Stimulated activated CD4-positive, alpha-beta T cell treated with anti-CD3 and anti-CD28 coated beads, Interleukin-15, amount 100 ng/mL, for 1 hour (primary cell): ENCODE measurements around the gene KRTAP3-3.
"Not testable (repeated sequence)": the region's sequence is repeated elsewhere in the genome, so short reads cannot be mapped to it uniquely, and the experiment has no call there.

Source experiments
- DNase-seq, 2 donors: peaks; one replicate each; pipeline ENCODE4 v3.0.0-alpha.2; 2020; ENCODE audit warnings: low read depth in 1 of 2, low spot score in 1 of 2

The KRTAP3-3 gene

DNA sequence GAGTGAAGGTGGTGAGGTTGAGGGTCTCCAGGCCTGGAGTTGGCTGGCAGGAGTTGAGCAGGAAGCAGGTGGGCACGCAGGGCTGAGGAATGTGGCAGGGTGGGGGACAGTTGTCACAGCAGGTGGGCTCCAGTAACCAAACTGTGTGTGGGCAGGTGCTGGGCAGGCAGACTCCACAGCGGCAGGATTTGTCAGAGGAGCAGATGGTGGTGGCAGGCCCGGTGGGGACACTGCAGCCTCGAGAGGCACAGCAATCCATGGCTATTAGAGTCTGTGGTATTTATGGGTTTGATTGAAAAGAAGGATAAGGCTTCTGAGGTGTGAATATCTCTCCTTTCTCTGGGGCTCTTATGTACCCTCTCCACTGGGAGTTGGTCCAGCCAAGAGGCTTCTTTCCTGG is at the start of gene KRTAP3-3:
Gene KRTAP3-3, minus strand, starts transcription at position 326 of the 400 bp plus-strand sequence. Its CDS starts 67 bp downstream, at position 259.
- no peak for DNase-seq

DNA sequence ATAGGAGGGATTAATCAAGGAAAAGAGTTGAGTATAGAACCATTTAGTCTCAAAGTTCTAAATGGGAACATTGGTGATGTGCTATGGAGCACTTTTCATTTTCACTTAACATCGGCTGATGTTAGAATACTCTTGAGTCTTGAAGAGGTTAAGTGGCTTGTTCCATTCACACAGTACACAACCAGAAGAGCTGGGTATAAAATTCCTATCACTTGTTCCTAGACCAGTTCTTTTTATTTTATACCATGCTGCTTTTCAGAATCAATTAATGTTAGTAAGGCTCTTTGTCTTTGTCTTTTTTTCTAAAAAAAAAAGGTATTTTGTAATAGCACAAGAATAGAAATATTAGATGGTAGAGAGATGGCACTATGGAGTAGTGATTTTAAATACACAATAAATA is 49.0 kb upstream of the KRTAP3-3 start:
- DNase-seq: no peak

DNA sequence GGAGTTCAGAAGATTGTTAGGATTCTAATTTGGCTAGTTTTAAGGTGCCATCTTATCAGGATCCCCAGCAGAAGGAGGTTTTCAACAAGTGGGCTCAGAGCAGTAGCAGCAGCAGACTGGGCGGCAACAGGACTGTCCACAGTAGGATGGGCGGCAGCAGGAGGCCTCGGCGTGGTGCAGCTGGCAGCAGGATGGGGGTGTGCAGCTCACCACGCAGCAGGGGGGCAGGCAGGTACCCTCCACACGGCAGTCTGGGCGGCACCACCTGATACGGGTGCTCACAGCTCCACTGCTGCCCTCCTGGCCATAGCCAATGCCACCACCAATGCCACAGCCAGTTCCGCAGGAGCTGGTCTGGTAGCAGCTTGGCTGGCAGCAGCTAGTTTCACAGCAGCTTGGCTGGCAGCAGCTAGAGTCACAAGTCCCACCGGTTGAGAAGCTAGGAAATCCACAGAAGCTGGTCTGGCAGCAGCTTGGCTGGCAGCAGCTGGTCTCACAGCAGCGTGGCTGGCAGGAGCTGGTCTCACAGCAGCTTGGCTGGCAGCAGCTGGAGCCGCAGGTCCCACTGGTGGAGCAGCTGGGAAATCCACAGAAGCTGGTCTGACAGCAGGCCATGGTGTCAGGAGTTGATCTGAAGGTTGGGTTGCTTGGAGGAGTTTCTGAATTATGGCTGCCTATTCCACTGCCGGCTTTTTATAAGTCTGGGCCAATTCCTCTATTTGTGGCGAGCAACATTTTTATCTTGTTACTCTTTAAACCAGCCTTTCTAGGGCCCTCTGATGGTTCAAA is 47.0 kb upstream of the KRTAP3-3 start, which contains the start of gene KRTAP1-1:
Gene KRTAP1-1, minus strand, starts transcription at position 668 of the 789 bp plus-strand sequence. Its CDS starts 53 bp downstream, at position 615.
- not testable (repeated sequence) for DNase-seq

GRCh38 chr17:41037853-41038350 is 43.9 kb upstream of the KRTAP3-3 start:
- DNase-seq: no peak

DNA sequence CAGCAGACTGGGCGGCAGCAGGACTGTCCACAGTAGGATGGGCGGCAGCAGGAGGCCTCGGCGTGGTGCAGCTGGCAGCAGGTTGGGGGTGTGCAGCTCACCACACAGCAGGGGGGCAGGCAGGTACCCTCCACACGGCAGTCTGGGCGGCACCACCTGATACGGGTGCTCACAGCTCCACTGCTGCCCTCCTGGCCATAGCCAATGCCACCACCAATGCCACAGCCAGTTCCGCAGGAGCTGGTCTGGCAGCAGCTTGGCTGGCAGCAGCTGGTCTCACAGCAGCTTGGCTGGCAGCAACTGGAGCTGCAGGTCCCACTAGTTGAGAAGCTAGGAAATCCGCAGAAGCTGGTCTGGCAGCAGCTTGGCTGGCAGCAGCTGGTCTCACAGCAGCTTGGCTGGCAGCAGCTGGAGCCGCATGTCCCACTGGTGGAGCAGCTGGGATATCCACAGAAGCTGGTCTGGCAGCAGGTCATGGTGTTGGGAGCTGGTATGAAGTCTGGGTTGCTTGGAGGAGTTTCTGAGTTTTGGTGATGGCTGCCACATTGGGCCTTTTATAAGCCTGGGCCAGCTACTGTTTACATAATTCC is 40.5 kb upstream of the KRTAP3-3 start, which contains the start of gene KRTAP1-3:
Gene KRTAP1-3, minus strand, starts transcription at position 529 of the 590 bp plus-strand sequence. Its CDS starts 53 bp downstream, at position 476.
- DNase-seq: not testable (repeated sequence)

GRCh38 chr17:41029633-41030245 is 35.8 kb upstream of the KRTAP3-3 start, which contains the start of gene KRTAP1-4:
KRTAP1-4 (minus strand) TSS chr17:41030195; CDS start chr17:41030078, 117 bp downstream.
- no peak for DNase-seq

- DNase-seq: no peak
Observed at GRCh38 chr17:41026715-41027471, 32.9 kb upstream of the KRTAP3-3 start, which contains the start of gene KRTAP1-5. KRTAP1-5 (minus strand) TSS chr17:41027208; CDS start chr17:41027155, 53 bp downstream.

- DNase-seq: no peak
Observed at GRCh38 chr17:41024697-41025096, 30.7 kb upstream of the KRTAP3-3 start.

GRCh38 chr17:41020336-41020735 is 26.4 kb upstream of the KRTAP3-3 start:
- DNase-seq: no peak

DNA sequence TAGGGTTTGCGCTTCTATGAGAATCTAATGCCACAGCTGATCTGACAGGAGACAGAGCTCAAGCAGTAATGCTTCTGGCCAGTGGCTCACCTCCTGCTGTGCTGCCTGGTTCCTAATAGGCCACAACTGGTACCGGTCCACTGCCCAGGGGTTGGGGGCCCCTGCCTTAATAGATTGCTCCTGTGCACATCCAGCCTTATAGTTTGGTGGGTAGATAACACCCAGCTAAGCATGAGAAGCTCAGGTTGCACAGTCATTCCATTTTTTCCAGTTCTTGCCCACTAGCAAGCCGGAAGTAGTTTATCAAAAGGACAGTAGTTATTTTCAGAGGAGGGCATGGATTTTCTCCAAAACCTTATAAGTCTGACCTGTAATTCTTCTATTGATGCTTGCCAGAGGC is 25.5 kb upstream of the KRTAP3-3 start:
- DNase-seq: no peak

DNA sequence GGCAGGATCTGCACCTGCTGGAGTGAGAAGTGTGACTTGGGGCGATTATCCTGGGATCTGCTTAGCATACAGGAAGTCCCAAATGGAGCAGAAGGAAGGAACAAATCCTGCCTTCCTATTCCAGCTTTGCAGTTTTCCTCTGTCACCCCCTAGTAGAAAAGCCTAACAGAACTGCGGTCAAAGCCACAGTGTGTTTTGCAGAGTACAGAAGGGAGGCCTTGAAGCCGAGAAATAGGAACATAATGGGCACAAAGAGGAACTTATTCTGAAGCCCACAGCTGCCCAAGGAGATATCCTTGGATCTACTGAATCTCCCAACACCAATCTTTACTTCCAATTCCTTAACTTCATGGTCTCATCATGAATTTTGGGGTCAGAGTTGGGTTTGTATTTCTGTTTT is 24.6 kb upstream of the KRTAP3-3 start:
- no peak for DNase-seq

GRCh38 chr17:41016578-41017215 is 22.7 kb upstream of the KRTAP3-3 start:
- DNase-seq: no peak

GRCh38 chr17:41015454-41015853 is 21.5 kb upstream of the KRTAP3-3 start:
- DNase-seq: no peak

DNA sequence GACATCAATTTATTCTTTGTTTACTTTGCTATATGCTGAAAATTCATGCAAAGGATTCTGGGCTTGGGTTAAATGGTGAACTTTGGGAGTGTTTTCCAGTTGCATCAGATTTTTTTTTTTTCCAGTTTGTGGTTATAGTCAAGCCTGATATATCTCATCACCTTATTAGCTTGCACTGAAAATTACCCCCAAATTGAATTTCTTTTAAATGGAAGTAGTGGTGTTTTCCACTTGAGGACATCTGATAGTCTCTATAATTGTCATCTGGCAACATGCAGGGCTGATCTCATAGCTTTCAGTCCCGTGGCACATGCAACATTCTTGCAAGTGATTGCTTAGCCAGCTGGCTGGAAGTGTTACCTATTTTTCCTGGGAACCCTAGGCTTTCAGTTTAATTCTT is 19.6 kb upstream of the KRTAP3-3 start:
- DNase-seq: no peak

DNA sequence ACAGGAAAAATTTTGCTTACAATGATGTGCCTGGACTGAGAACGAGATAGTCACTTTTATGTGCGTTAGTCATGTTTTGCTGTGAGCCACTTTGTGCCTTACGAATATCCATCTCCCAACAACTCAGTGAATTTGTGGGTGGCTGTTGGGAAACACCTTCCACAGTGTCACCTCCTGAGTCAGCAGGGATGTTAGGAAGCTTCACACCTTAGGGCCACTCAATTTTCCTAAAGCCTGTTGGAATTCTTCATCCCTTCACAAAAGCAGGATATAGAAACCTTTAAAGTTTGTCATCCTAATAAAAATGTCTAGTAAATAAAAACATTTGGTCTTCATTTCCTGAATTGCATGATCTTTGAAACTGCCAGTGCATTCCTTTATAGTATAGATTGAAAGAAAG is 19.2 kb upstream of the KRTAP3-3 start:
- no peak for DNase-seq

- DNase-seq: no peak
Observed at GRCh38 chr17:41012326-41013120, 18.6 kb upstream of the KRTAP3-3 start.

DNA sequence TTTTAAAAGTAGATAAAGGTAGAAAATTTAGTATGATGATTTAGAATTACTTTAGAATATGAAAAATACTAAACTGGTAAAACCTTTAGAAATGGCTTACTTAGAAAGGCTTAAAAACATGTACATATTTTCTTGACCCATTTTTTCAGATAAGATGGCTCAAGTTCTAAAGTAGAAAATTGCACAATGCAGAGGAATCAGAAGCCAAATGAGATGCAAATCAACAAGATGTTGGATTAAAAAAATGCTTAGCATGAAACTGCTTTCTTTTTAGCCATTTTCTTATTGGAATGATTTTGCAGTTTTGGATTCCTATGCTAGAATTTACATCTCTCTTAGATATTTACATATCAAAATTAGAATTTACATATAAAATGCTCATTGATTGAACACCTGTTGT is 16.5 kb upstream of the KRTAP3-3 start:
- no peak for DNase-seq

DNA sequence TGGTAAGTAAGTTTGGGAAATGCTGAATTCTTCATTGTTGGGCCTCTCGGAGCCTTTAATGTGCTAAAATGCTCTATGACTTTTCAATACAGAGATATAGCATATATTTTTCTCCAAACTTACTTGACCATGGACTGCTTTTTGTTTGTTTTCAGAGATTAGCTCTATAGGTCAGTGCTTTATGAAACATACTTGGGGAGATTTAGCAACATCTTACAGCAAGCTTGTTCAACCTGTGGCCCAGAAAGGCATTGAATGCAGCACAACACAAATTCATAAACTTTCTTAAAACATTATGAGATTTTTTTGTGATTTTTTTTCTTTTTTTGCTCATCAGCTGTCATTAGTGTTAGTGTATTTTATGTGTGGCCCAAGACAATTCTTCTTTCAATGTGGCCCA is 16.0 kb upstream of the KRTAP3-3 start:
- DNase-seq: no peak

DNA sequence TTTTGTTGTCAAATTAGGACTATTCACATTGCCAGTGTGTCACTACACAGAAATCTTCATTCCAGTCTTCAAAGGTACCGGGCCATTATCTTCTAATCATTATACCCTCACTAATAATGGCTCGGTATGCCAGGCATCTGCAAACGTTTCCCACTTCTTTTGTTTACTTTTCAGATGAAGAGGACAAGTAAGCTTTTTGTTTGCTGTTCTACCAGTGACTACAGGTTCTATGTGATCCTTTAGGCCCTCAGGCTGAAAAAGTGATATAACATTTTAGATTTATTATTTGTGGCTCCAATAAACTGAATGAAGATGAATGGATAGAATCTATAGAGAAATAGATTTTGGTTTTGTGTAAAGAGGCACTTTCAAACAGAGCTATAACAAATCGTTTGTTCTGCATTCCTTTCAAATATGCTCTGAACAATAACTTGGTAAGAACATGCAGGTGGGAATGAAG is 15.4 kb upstream of the KRTAP3-3 start:
- DNase-seq: no peak
